ENCODE data around the gene SLC29A1.

GRCh38 chr6:44188819-44189218 lies 34.6 kb upstream of the SLC29A1 start:
- TF ChIP-seq, protein P1, sequence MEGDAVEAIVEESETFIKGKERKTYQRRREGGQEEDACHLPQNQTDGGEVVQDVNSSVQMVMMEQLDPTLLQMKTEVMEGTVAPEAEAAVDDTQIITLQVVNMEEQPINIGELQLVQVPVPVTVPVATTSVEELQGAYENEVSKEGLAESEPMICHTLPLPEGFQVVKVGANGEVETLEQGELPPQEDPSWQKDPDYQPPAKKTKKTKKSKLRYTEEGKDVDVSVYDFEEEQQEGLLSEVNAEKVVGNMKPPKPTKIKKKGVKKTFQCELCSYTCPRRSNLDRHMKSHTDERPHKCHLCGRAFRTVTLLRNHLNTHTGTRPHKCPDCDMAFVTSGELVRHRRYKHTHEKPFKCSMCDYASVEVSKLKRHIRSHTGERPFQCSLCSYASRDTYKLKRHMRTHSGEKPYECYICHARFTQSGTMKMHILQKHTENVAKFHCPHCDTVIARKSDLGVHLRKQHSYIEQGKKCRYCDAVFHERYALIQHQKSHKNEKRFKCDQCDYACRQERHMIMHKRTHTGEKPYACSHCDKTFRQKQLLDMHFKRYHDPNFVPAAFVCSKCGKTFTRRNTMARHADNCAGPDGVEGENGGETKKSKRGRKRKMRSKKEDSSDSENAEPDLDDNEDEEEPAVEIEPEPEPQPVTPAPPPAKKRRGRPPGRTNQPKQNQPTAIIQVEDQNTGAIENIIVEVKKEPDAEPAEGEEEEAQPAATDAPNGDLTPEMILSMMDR (IDR thresholded peaks at IDR 0.05; ENCODE audit: low read depth, low read length), result no peak
- TF ChIP-seq EZH2phosphoT487 (IDR thresholded peaks at IDR 0.05; ENCODE audit: low read depth), result no peak
